H9 (cell line): ENCODE measurements around the gene SLC51B. TPM values are rescaled to one million over a fixed set of nuclear protein-coding genes. Genes with fewer than 3 reads are reported as not detected.

ENCODE experiments used
- DNase-seq: peaks from one replicate; pipeline ENCODE4 v3.0.0-alpha.2; 2017
- H2AFZ ChIP-seq: one replicate; pipeline ENCODE4 v1.6.1; 2013; ENCODE audit warnings: mild to moderate bottlenecking, low read length, control low read depth, moderate library complexity
- H2AK5ac ChIP-seq: 2 replicates; pipeline ENCODE4 v1.6.1; 2013; ENCODE audit warnings: low read length, control low read depth, mixed read lengths; ENCODE audit not compliant: insufficient read length
- H2BK120ac ChIP-seq: one replicate; pipeline ENCODE4 v1.6.1; 2013; ENCODE audit warnings: low read depth, mild to moderate bottlenecking, low read length, control low read depth, inconsistent platforms; ENCODE audit not compliant: poor library complexity, severe bottlenecking
- H2BK12ac ChIP-seq: 2 replicates; pipeline ENCODE4 v1.6.1; 2013; ENCODE audit warnings: low read length, control low read depth, mixed read lengths, low read depth; ENCODE audit not compliant: insufficient read length
- H2BK15ac ChIP-seq: 2 replicates; pipeline ENCODE4 v1.6.1; 2013; ENCODE audit warnings: low read depth, low read length, control low read depth
- H2BK20ac ChIP-seq: one replicate; pipeline ENCODE4 v1.6.1; 2013; ENCODE audit warnings: low read depth, mild to moderate bottlenecking, low read length, control low read depth, inconsistent platforms; ENCODE audit not compliant: poor library complexity, severe bottlenecking
- H2BK5ac ChIP-seq: 2 replicates; pipeline ENCODE4 v1.6.1; 2013; ENCODE audit warnings: low read length, control low read depth, mixed read lengths; ENCODE audit not compliant: insufficient read length
- H3K14ac ChIP-seq: 2 replicates; pipeline ENCODE4 v1.6.1; 2013; ENCODE audit warnings: low read length, control low read depth; ENCODE audit not compliant: insufficient read depth
- H3K18ac ChIP-seq: 2 replicates; pipeline ENCODE4 v1.6.1; 2013; ENCODE audit warnings: low read depth, mild to moderate bottlenecking, mixed read lengths, low read length, control low read depth; ENCODE audit not compliant: insufficient read length
- H3K23ac ChIP-seq: 2 replicates; pipeline ENCODE4 v1.6.1; 2013; ENCODE audit warnings: low read length, control low read depth, mixed read lengths, low read depth; ENCODE audit not compliant: insufficient read length
- H3K23me2 ChIP-seq: 2 replicates; pipeline ENCODE4 v1.6.1; 2013; ENCODE audit warnings: low read depth, mild to moderate bottlenecking, mixed read lengths, low read length, control low read depth; ENCODE audit not compliant: insufficient read length, poor library complexity, severe bottlenecking
- H3K27ac ChIP-seq: 2 replicates; pipeline ENCODE4 v1.5.1; 2013; ENCODE audit warnings: low read length, control low read depth, mixed read lengths, low read depth; ENCODE audit not compliant: insufficient read length
- H3K27me3 ChIP-seq: 2 replicates; pipeline ENCODE4 v1.6.1; 2013; ENCODE audit warnings: low read length, control low read depth, inconsistent platforms; ENCODE audit not compliant: insufficient read depth
- H3K4ac ChIP-seq: 2 replicates; pipeline ENCODE4 v1.6.1; 2013; ENCODE audit warnings: low read depth, mild to moderate bottlenecking, control low read depth, inconsistent platforms, low read length, moderate library complexity
- H3K4me1 ChIP-seq: 2 replicates; pipeline ENCODE4 v1.6.1; 2013; ENCODE audit warnings: low read length, control low read depth, inconsistent platforms; ENCODE audit not compliant: insufficient read depth
- H3K4me2 ChIP-seq: 2 replicates; pipeline ENCODE4 v1.6.1; 2013; ENCODE audit warnings: low read length, control low read depth, mixed read lengths; ENCODE audit not compliant: insufficient read length, insufficient read depth
- H3K56ac ChIP-seq: 2 replicates; pipeline ENCODE4 v1.6.1; 2013; ENCODE audit warnings: low read depth, mild to moderate bottlenecking, mixed read lengths, low read length, control low read depth; ENCODE audit not compliant: insufficient read length
- H3K79me1 ChIP-seq: 2 replicates; pipeline ENCODE4 v1.6.1; 2013; ENCODE audit warnings: low read depth, mild to moderate bottlenecking, moderate library complexity, low read length, control low read depth, inconsistent platforms; ENCODE audit not compliant: insufficient read depth, poor library complexity, severe bottlenecking
- H3K79me2 ChIP-seq: 2 replicates; pipeline ENCODE4 v1.6.1; 2013; ENCODE audit warnings: low read length, control low read depth, inconsistent platforms; ENCODE audit not compliant: insufficient read depth
- H3K9ac ChIP-seq: 2 replicates; pipeline ENCODE4 v1.6.1; 2013; ENCODE audit warnings: low read length, control low read depth, mixed read lengths; ENCODE audit not compliant: insufficient read length; ENCODE audit errors: extremely low read depth
- H3K9me3 ChIP-seq: one replicate; pipeline ENCODE4 v1.6.1; 2013; ENCODE audit warnings: low read depth, low read length, inconsistent platforms; ENCODE audit not compliant: control insufficient read depth
- H3T11ph ChIP-seq: one replicate; pipeline ENCODE4 v1.6.1; 2013; ENCODE audit warnings: mild to moderate bottlenecking, low read length, control low read depth, inconsistent platforms
- H4K20me1 ChIP-seq: one replicate; pipeline ENCODE4 v1.6.1; 2013; ENCODE audit not compliant: control insufficient read depth, insufficient read length, insufficient read depth
- H4K5ac ChIP-seq: 2 replicates; pipeline ENCODE4 v1.6.1; 2013; ENCODE audit warnings: low read depth, mild to moderate bottlenecking, mixed read lengths, low read length, control low read depth; ENCODE audit not compliant: insufficient read length
- H4K8ac ChIP-seq: replicated peaks from 2 replicates; pipeline ENCODE4 v1.6.1; 2013; ENCODE audit warnings: low read length, control low read depth, mixed read lengths, low read depth; ENCODE audit not compliant: insufficient read length
- H4K91ac ChIP-seq: 2 replicates; pipeline ENCODE4 v1.6.1; 2013; ENCODE audit warnings: low read depth, mild to moderate bottlenecking, moderate library complexity, mixed read lengths, low read length, control low read depth; ENCODE audit not compliant: insufficient read length
- H3K27ac Mint-ChIP-seq, 3 experiments: 2 replicates in 2 of 3; 3 replicates in 1 of 3; pipeline ENCODE4 v1.8.0; 2020 to 2021; ENCODE audit warnings: mixed read lengths in 3 of 3, mild to moderate bottlenecking in 1 of 3, moderate library complexity in 1 of 3
- H3K27me3 Mint-ChIP-seq: 2 replicates; pipeline ENCODE4 v1.8.0; 2021; ENCODE audit warnings: low read depth, mild to moderate bottlenecking, moderate library complexity, mixed read lengths
- H3K36me3 Mint-ChIP-seq, 3 experiments: 2 replicates in 2 of 3; 3 replicates in 1 of 3; pipeline ENCODE4 v1.8.0; 2020 to 2021; ENCODE audit warnings: low read depth in 3 of 3, mixed read lengths in 3 of 3; ENCODE audit not compliant: insufficient read depth in 1 of 3
- H3K4me1 Mint-ChIP-seq, 2 experiments: 2 replicates each; pipeline ENCODE4 v1.8.0; 2020; ENCODE audit warnings: mixed read lengths in 2 of 2
- H3K4me3 Mint-ChIP-seq, 2 experiments: 2 replicates in 1 of 2; 3 replicates in 1 of 2; pipeline ENCODE4 v1.8.0; 2020 to 2021; ENCODE audit warnings: mild to moderate bottlenecking in 2 of 2, mixed read lengths in 2 of 2, moderate library complexity in 1 of 2
- H3K9me3 Mint-ChIP-seq, 2 experiments: 2 replicates in 1 of 2; 3 replicates in 1 of 2; pipeline ENCODE4 v1.8.0; 2020; ENCODE audit warnings: mild to moderate bottlenecking in 2 of 2, mixed read lengths in 2 of 2, moderate library complexity in 1 of 2
- CTCF ChIP-seq: fragments of 200-600 bp; sonication (generic); conservative IDR thresholded peaks from 3 replicates; pipeline ENCODE4 v1.8.0; 2021; ENCODE audit warnings: antibody characterized with exemption, mild to moderate bottlenecking
- WGBS: extraction: QIAGEN DNeasy Blood & Tissue Kit; methylation state at CpG from one replicate; pipeline ENCODE4 v1.1.7; 2013; ENCODE audit warnings: missing lambda C conversion rate, low lambda C conversion rate, mixed read lengths; ENCODE audit not compliant: insufficient read length; ENCODE audit errors: extremely low coverage; 5-methylcytosine and 5-hydroxymethylcytosine counted together
- total RNA-seq: library from RNA; stranded (reverse); gene quantifications from 2 replicates; pipeline ENCODE4 v1.2.1, GENCODE V29; 2021

The SLC51B gene
- total RNA-seq, 1 experiment from 2014 or later: not detected

- Histone ChIP-seq H4K20me1 (no peaks in the 10 kb centered on the region), H2BK20ac (no peak overlapping the region), H3K27ac (no peak overlapping the region), H3T11ph (no peak overlapping the region), H3K56ac (no peak overlapping the region), H4K91ac (no peak overlapping the region), H4K5ac (no peak overlapping the region), H3K4me1 (no peaks in the 10 kb centered on the region), H3K18ac (no peak overlapping the region), H3K27me3 (no peaks in the 10 kb centered on the region), H2BK12ac (no peak overlapping the region), H3K4ac (no peak overlapping the region), H3K4me2 (no peak overlapping the region), H3K9ac (no peak overlapping the region), H2AFZ (no peak overlapping the region), H3K9me3 (no peaks in the 10 kb centered on the region), H4K8ac (no peak overlapping the region), H2BK120ac (no peak overlapping the region), H3K14ac (no peak overlapping the region), H2BK15ac (no peak overlapping the region), H3K79me2 (no peaks in the 10 kb centered on the region), H2AK5ac (no peak overlapping the region), H3K79me1 (no peaks in the 10 kb centered on the region), H3K23me2 (no peaks in the 10 kb centered on the region), H2BK5ac (no peak overlapping the region), H3K23ac (no peak overlapping the region)
- no peak for TF ChIP-seq CTCF
- H3K4me3 Mint-ChIP-seq: no peak overlapping the region
- H3K27ac Mint-ChIP-seq: peak overlapping the region in 1 of 3 experiments; percentile 7; a peak in 2 of 7 replicates
- H3K4me1 Mint-ChIP-seq: no peaks in the 10 kb centered on the region
- H3K36me3 Mint-ChIP-seq: peaks cover 0 to 6% (median 4%) of the 10 kb centered on the region in 3 experiments; a peak in 3 of 7 replicates
- no peak for DNase-seq
- H3K27me3 Mint-ChIP-seq: no peaks in the 10 kb centered on the region
- H3K9me3 Mint-ChIP-seq: no peaks in the 10 kb centered on the region
- WGBS: no CpG with 5 or more reads among the region's 6 CpGs
Observed at GRCh38 chr15:65055201-65055870, 10.1 kb downstream of the SLC51B start.
